ENCODE measurements around the gene IL26.
A peak's percentile ranks its signal among the peaks of the same experiment; 100 is the strongest.

IL26 gene

GRCh38 chr12:68259318-68259940 is 33.8 kb upstream of the IL26 start:
- TF ChIP-seq CTCF (conservative IDR thresholded peaks at IDR 0.05; ENCODE audit: control insufficient read depth, insufficient read depth, low read depth, low read length) = no peak
- H3K4me3 ChIP-seq (ENCODE audit: control insufficient read depth, low read depth, low read length) = no peak overlapping the region
- peak; percentile 91 for DNase-seq (ENCODE audit: low read depth)

- no peak for TF ChIP-seq CTCF (conservative IDR thresholded peaks at IDR 0.05; ENCODE audit: control insufficient read depth, insufficient read depth, low read depth, low read length)
- H3K4me3 ChIP-seq (ENCODE audit: control insufficient read depth, low read depth, low read length) = no peak within 1 kb of the TSS
- no peak for DNase-seq (ENCODE audit: low read depth)
Measured at GRCh38 chr12:68253504-68253903, 27.9 kb upstream of the IL26 start, which contains the start of gene IL22. IL22 (minus strand) TSS chr12:68253604; CDS start chr12:68253448, 156 bp downstream.

GRCh38 chr12:68252077-68252476 is 26.5 kb upstream of the IL26 start:
- no peak for TF ChIP-seq CTCF (conservative IDR thresholded peaks at IDR 0.05; ENCODE audit: control insufficient read depth, insufficient read depth, low read depth, low read length)
- no peak overlapping the region for H3K4me3 ChIP-seq (ENCODE audit: control insufficient read depth, low read depth, low read length)
- DNase-seq (ENCODE audit: low read depth) = no peak

- H3K4me3 ChIP-seq (ENCODE audit: control insufficient read depth, low read depth, low read length) = no peak overlapping the region
- TF ChIP-seq CTCF (conservative IDR thresholded peaks at IDR 0.05; ENCODE audit: control insufficient read depth, insufficient read depth, low read depth, low read length) = no peak
- DNase-seq (ENCODE audit: low read depth) = no peak
Measured at GRCh38 chr12:68250454-68250853, 24.8 kb upstream of the IL26 start.

GRCh38 chr12:68247785-68248184 is 22.2 kb upstream of the IL26 start:
- no peak overlapping the region for H3K4me3 ChIP-seq (ENCODE audit: control insufficient read depth, low read depth, low read length)
- DNase-seq (ENCODE audit: low read depth) = no peak
- TF ChIP-seq CTCF (conservative IDR thresholded peaks at IDR 0.05; ENCODE audit: control insufficient read depth, insufficient read depth, low read depth, low read length) = no peak

GRCh38 chr12:68246350-68246749 is 20.7 kb upstream of the IL26 start:
- TF ChIP-seq CTCF (conservative IDR thresholded peaks at IDR 0.05; ENCODE audit: control insufficient read depth, insufficient read depth, low read depth, low read length) = no peak
- no peak overlapping the region for H3K4me3 ChIP-seq (ENCODE audit: control insufficient read depth, low read depth, low read length)
- no peak for DNase-seq (ENCODE audit: low read depth)
